LoVo (cell line): ENCODE data around the gene TMF1.

Source experiments
- DNase-seq: peaks from one replicate; pipeline ENCODE4 v3.0.0-alpha.2; 2016; ENCODE audit warnings: low spot score

TMF1 gene

GRCh38 chr3:68984011-68984530 lies 68.1 kb downstream of the TMF1 start:
- no peak for DNase-seq

DNA sequence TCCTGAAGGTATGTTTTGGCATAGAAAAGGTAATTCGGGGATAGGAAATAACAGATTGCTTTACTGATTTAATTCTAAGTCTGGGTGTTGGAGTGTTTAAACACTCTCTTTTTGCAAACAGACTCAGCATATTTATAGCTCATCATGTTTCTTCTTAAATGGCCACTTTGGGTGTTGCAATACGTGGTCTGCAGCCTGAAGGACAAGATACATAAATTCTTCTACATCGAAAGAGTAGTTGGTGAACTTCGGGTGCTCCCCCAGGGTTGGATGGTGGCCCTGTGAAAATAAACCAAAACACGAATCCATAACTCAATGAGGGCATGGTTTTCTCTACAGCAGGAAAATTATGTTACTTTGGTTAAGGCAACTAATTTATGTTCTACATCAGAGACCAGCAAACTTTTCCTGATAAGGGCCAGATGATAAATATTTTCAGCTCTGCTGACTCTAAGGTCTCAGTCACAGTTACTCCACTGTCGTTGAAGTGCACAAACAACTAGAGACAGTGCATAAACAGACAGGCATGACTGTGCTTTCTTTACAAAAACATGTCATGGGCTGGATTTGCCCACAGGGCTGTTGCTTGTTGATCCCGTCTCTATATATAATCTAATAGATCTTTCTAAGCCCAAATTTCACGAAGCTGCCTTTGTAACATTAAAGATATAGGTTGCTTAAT lies 74.5 kb downstream of the TMF1 start:
- DNase-seq: no peak

- no peak for DNase-seq
These were observed 77.4 kb downstream of the TMF1 start for GRCh38 chr3:68974711-68975110.

GRCh38 chr3:68973639-68974038 lies 78.5 kb downstream of the TMF1 start:
- DNase-seq: no peak

- peak; percentile 19 for DNase-seq
These were observed 79.7 kb downstream of the TMF1 start for GRCh38 chr3:68972358-68972979.
